COLO668 (cell line): ENCODE data around the gene CFAP206.

Source experiments
- DNase-seq: peaks from one replicate; lab custom pipeline; 2025; ENCODE audit not compliant: unreplicated experiment; lab: John Stamatoyannopoulos, UW

CFAP206 gene

GRCh38 chr6:87407901-87408720 lies at the start of gene CFAP206:
TSS of gene CFAP206 (plus strand) at chr6:87407972. CDS start at chr6:87409840, 1,868 bp downstream.
- DNase-seq = peak; percentile 79

- no peak for DNase-seq
Observed at GRCh38 chr6:87364602-87365252, 43.0 kb upstream of the CFAP206 start.

- no peak for DNase-seq
Observed at GRCh38 chr6:87366072-87366827, 41.5 kb upstream of the CFAP206 start.

GRCh38 chr6:87366899-87367298 lies 40.9 kb upstream of the CFAP206 start:
- DNase-seq = no peak

- no peak for DNase-seq
Observed at GRCh38 chr6:87373377-87373776, 34.4 kb upstream of the CFAP206 start.

- no peak for DNase-seq
Observed at GRCh38 chr6:87375315-87375714, 32.5 kb upstream of the CFAP206 start.

- no peak for DNase-seq
Observed at GRCh38 chr6:87376643-87377042, 31.1 kb upstream of the CFAP206 start.

- DNase-seq = no peak
Observed at GRCh38 chr6:87378947-87379346, 28.8 kb upstream of the CFAP206 start.

- DNase-seq = no peak
Observed at GRCh38 chr6:87382861-87383260, 24.9 kb upstream of the CFAP206 start.

GRCh38 chr6:87384038-87384437 lies 23.7 kb upstream of the CFAP206 start:
- DNase-seq = no peak

- DNase-seq = no peak
Observed at GRCh38 chr6:87384449-87384848, 23.3 kb upstream of the CFAP206 start.

- DNase-seq = peak; percentile 12
Observed at GRCh38 chr6:87391334-87391733, 16.4 kb upstream of the CFAP206 start.

- DNase-seq = peak; percentile 3
Observed at GRCh38 chr6:87393026-87393622, 14.6 kb upstream of the CFAP206 start.

- DNase-seq = no peak
Observed at GRCh38 chr6:87395431-87395830, 12.3 kb upstream of the CFAP206 start.

GRCh38 chr6:87396595-87397392 lies 11.0 kb upstream of the CFAP206 start:
- no peak for DNase-seq

GRCh38 chr6:87397656-87398055 lies 10.1 kb upstream of the CFAP206 start:
- no peak for DNase-seq

- no peak for DNase-seq
Observed at GRCh38 chr6:87401832-87402231, 5.9 kb upstream of the CFAP206 start.

- peak; percentile 41 for DNase-seq
Observed at GRCh38 chr6:87407561-87407900, 241 bp upstream of the CFAP206 start.

- no peak for DNase-seq
Observed at GRCh38 chr6:87408721-87409155, 966 bp downstream of the CFAP206 start.

- no peak for DNase-seq
Observed at GRCh38 chr6:87419266-87419665, 11.5 kb downstream of the CFAP206 start.

GRCh38 chr6:87420360-87420759 lies 12.6 kb downstream of the CFAP206 start:
- no peak for DNase-seq
